Vagina (tissue), 2 donors: ENCODE results near the gene FRY. TPM values are rescaled to one million over a fixed set of nuclear protein-coding genes. Genes with fewer than 3 reads are reported as not detected.

Experiments used
- DNase-seq, 2 donors: peaks; one replicate each; pipeline ENCODE4 v3.0.0-alpha.2; 2017; ENCODE audit errors: extremely low spot score in 2 of 2
- H3K27ac ChIP-seq: fragments of 200-600 bp; sonication (generic); one replicate; pipeline ENCODE4 v1.5.1; 2019
- H3K27me3 ChIP-seq: fragments of 200-600 bp; sonication (generic); one replicate; pipeline ENCODE4 v1.5.1; 2019
- H3K36me3 ChIP-seq, 2 donors: fragments of 200-600 bp; sonication (generic); one replicate each; pipeline ENCODE4 v1.5.1; 2017 to 2019
- H3K4me1 ChIP-seq: fragments of 200-600 bp; sonication (generic); one replicate; pipeline ENCODE4 v1.5.1; 2019
- H3K4me3 ChIP-seq, 2 donors: fragments of 200-600 bp; sonication (generic); 1 replicate in 1 of 2; 2 replicates in 1 of 2; pipeline ENCODE4 v1.5.1; 2016 to 2019
- H3K9me3 ChIP-seq: fragments of 200-600 bp; sonication (generic); one replicate; pipeline ENCODE4 v1.5.1; 2019
- POLR2A ChIP-seq, 2 donors: fragments of 450-650 bp; IDR thresholded peaks; one replicate each; pipeline ENCODE4 v1.6.1; 2017; ENCODE audit warnings: antibody characterized with exemption in 2 of 2, mild to moderate bottlenecking in 2 of 2, moderate library complexity in 2 of 2
- POLR2AphosphoS5 ChIP-seq, 2 donors: sonication (generic); formaldehyde crosslinking; IDR thresholded peaks; one replicate each; pipeline ENCODE4 v1.9.0; 2017; ENCODE audit warnings: antibody characterized with exemption in 2 of 2, mild to moderate bottlenecking in 2 of 2, low read depth in 1 of 2; ENCODE audit not compliant: insufficient read depth in 1 of 2
- intact Hi-C: fragments of 100-400 bp; cut with DNase I; formaldehyde crosslinking; loops from one replicate; pipeline ENCODE4 v1.15.1; 2023
- total RNA-seq: library from RNA; depleted of rRNA; stranded (reverse); fragments of >200 nt; gene quantifications from one replicate; pipeline ENCODE4 v1.2.3, GENCODE V29; 2016
- TF ChIP-seq, protein P1 (sequence below), 3 experiments: fragments of 450-650 bp in 2 of 3; fragments of 200-600 bp in 1 of 3; sonication (generic) in 1 of 3; IDR thresholded peaks; one replicate each; pipeline ENCODE4 v1.5.1; 2017 to 2019; ENCODE audit warnings: antibody characterized with exemption in 3 of 3, mild to moderate bottlenecking in 2 of 3, moderate library complexity in 2 of 3

The FRY gene
- total RNA-seq, 1 donor from 2014 or later = 11.0 TPM

DNA sequence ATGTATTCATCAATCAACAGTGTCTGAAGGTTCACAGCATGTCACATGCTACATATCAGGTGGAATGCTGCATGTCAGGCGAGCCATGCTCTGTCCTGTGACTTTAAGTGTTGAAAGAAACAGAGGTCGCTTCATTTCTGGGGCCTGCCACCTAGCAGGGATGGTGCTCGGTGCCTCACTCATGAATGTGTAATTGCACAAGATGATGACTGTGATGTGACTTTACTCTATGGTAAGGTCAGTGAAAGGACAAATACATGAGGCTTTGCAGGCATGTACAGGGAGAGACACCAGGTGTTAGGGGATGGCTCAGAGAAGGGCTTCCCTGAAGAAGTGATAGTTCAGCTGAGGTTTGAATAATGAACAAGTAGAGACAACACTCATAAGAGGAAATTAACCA lies 66.7 kb downstream of the FRY start:
- Histone ChIP-seq H3K27me3 (no peaks in the 10 kb centered on the region), H3K9me3 (no peaks in the 10 kb centered on the region), H3K27ac (no peak overlapping the region), H3K4me1 (no peaks in the 10 kb centered on the region), H3K4me3 (no peak overlapping the region), H3K36me3 (peaks cover 0 to 5% of the 10 kb centered on the region in 2 donors)
- TF ChIP-seq, protein P1, sequence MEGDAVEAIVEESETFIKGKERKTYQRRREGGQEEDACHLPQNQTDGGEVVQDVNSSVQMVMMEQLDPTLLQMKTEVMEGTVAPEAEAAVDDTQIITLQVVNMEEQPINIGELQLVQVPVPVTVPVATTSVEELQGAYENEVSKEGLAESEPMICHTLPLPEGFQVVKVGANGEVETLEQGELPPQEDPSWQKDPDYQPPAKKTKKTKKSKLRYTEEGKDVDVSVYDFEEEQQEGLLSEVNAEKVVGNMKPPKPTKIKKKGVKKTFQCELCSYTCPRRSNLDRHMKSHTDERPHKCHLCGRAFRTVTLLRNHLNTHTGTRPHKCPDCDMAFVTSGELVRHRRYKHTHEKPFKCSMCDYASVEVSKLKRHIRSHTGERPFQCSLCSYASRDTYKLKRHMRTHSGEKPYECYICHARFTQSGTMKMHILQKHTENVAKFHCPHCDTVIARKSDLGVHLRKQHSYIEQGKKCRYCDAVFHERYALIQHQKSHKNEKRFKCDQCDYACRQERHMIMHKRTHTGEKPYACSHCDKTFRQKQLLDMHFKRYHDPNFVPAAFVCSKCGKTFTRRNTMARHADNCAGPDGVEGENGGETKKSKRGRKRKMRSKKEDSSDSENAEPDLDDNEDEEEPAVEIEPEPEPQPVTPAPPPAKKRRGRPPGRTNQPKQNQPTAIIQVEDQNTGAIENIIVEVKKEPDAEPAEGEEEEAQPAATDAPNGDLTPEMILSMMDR (IDR thresholded peaks at IDR 0.05) = no peak
- TF ChIP-seq POLR2A (IDR thresholded peaks at IDR 0.05) (no peak), POLR2AphosphoS5 (IDR thresholded peaks at IDR 0.05; ENCODE audit: insufficient read depth in 1 of 2, low read depth in 1 of 2) (no peak)
- intact Hi-C loops = no loop called here
- DNase-seq = no peak

- no peak overlapping the region for H3K27ac ChIP-seq
- intact Hi-C loops = no loop called here
- H3K9me3 ChIP-seq = no peaks in the 10 kb centered on the region
- H3K4me1 ChIP-seq = no peaks in the 10 kb centered on the region
- no peak for TF ChIP-seq POLR2A (IDR thresholded peaks at IDR 0.05)
- TF ChIP-seq POLR2AphosphoS5 (IDR thresholded peaks at IDR 0.05; ENCODE audit: insufficient read depth in 1 of 2, low read depth in 1 of 2) = no peak
- TF ChIP-seq, protein P1 (IDR thresholded peaks at IDR 0.05) = no peak
- peaks cover 0 to 5% of the 10 kb centered on the region in 2 donors for H3K36me3 ChIP-seq
- H3K4me3 ChIP-seq = no peak overlapping the region
- no peaks in the 10 kb centered on the region for H3K27me3 ChIP-seq
- no peak for DNase-seq
Measured at GRCh38 chr13:32105653-32106313, 74.2 kb downstream of the FRY start.

GRCh38 chr13:32107474-32107873 lies 75.9 kb downstream of the FRY start:
- DNase-seq = no peak
- Histone ChIP-seq H3K9me3 (no peaks in the 10 kb centered on the region), H3K4me1 (no peaks in the 10 kb centered on the region), H3K27ac (no peak overlapping the region), H3K4me3 (no peak overlapping the region), H3K27me3 (no peaks in the 10 kb centered on the region), H3K36me3 (peaks cover 0 to 5% of the 10 kb centered on the region in 2 donors)
- intact Hi-C loops = no loop called here
- TF ChIP-seq POLR2A (IDR thresholded peaks at IDR 0.05) (no peak), POLR2AphosphoS5 (IDR thresholded peaks at IDR 0.05; ENCODE audit: insufficient read depth in 1 of 2, low read depth in 1 of 2) (no peak)
- TF ChIP-seq, protein P1 (IDR thresholded peaks at IDR 0.05) = no peak

GRCh38 chr13:32107973-32108372 lies 76.4 kb downstream of the FRY start:
- intact Hi-C loops = no loop called here

GRCh38 chr13:32113532-32113931 lies 82.0 kb downstream of the FRY start:
- Histone ChIP-seq H3K27me3 (no peaks in the 10 kb centered on the region), H3K4me3 (no peak overlapping the region), H3K4me1 (peaks cover 11% of the 10 kb centered on the region), H3K27ac (peak overlapping the region; percentile 7), H3K36me3 (no peaks in the 10 kb centered on the region), H3K9me3 (no peaks in the 10 kb centered on the region)
- intact Hi-C loops = no loop called here
- TF ChIP-seq POLR2AphosphoS5 (IDR thresholded peaks at IDR 0.05; ENCODE audit: insufficient read depth in 1 of 2, low read depth in 1 of 2) = no peak
- TF ChIP-seq POLR2A (IDR thresholded peaks at IDR 0.05) = no peak
- TF ChIP-seq, protein P1 (IDR thresholded peaks at IDR 0.05) = no peak
- DNase-seq = no peak

More at GRCh38 chr13:32107973-32108372, 76.4 kb downstream of the FRY start:
- Histone ChIP-seq H3K4me3 (no peak overlapping the region), H3K27ac (no peak overlapping the region), H3K27me3 (no peaks in the 10 kb centered on the region), H3K36me3 (peaks cover 0 to under 1% of the 10 kb centered on the region in 2 donors), H3K9me3 (no peaks in the 10 kb centered on the region), H3K4me1 (no peaks in the 10 kb centered on the region)
- TF ChIP-seq POLR2A (IDR thresholded peaks at IDR 0.05) (no peak), POLR2AphosphoS5 (IDR thresholded peaks at IDR 0.05; ENCODE audit: insufficient read depth in 1 of 2, low read depth in 1 of 2) (no peak)
- TF ChIP-seq, protein P1 (IDR thresholded peaks at IDR 0.05) = no peak
- DNase-seq = no peak
